Panc1 (cell line): ENCODE measurements around the gene LLGL1. TPM values are rescaled to one million over a fixed set of nuclear protein-coding genes. Genes with fewer than 3 reads are reported as not detected.

ENCODE experiments used
- ATAC-seq: fragments of 200-7000 bp; cut with Tn5 transposase; 2 replicates; pipeline ENCODE4 v1.9.1; 2020; ENCODE audit warnings: mild to moderate bottlenecking, moderate library complexity
- BruUV-seq: library from RNA; stranded (reverse); fragments of 400-500 nt; replicated peaks from 2 replicates; lab custom pipeline; 2021; lab: Mats Ljungman, UMichigan
- CTCF ChIA-PET: fragments of 300-600 bp; sonication (Branson Sonifier 250); formaldehyde crosslinking; loops from one replicate; lab custom pipeline; 2022; ENCODE audit warnings: antibody characterized with exemption; lab: Charles Lee
- POLR2A ChIA-PET: fragments of 300-600 bp; sonication (Branson Sonifier 250); formaldehyde crosslinking; loops from one replicate; lab custom pipeline; 2022; ENCODE audit warnings: antibody characterized with exemption; lab: Charles Lee
- DNase-seq: peaks from one replicate; pipeline ENCODE4 v3.0.0-alpha.2; 2010; ENCODE audit warnings: low read depth, low spot score
- H3K27ac ChIP-seq: 2 replicates; pipeline ENCODE4 v1.5.1; 2011; ENCODE audit warnings: mild to moderate bottlenecking, low read length, inconsistent platforms
- H3K27me3 ChIP-seq: fragments of 200-500 bp; sonication (Bioruptor generic); 2 replicates; pipeline ENCODE4 v1.6.0; 2014; ENCODE audit warnings: low read length, inconsistent platforms; ENCODE audit not compliant: control insufficient read depth, insufficient read depth
- H3K36me3 ChIP-seq: fragments of 200-500 bp; sonication (Bioruptor generic); 2 replicates; pipeline ENCODE4 v1.5.1; 2014; ENCODE audit warnings: inconsistent platforms, mild to moderate bottlenecking, low read length, moderate library complexity; ENCODE audit not compliant: control insufficient read depth, insufficient read depth
- H3K4me1 ChIP-seq: 2 replicates; pipeline ENCODE4 v1.5.1; 2011; ENCODE audit warnings: inconsistent platforms, mild to moderate bottlenecking, low read length, moderate library complexity; ENCODE audit not compliant: control insufficient read depth, insufficient read depth
- H3K4me3 ChIP-seq, 2 experiments: 2 replicates each; pipeline ENCODE4 v1.5.1; 2011 to 2012; ENCODE audit warnings: low read depth in 2 of 2, low read length in 2 of 2, mild to moderate bottlenecking in 2 of 2, inconsistent platforms in 1 of 2, moderate library complexity in 1 of 2
- H3K9me3 ChIP-seq: fragments of 200-500 bp; sonication (Bioruptor generic); 2 replicates; pipeline ENCODE4 v1.5.1; 2014; ENCODE audit warnings: low read depth, mild to moderate bottlenecking, inconsistent platforms, low read length, moderate library complexity; ENCODE audit not compliant: control insufficient read depth, insufficient read depth
- POLR2AphosphoS5 ChIP-seq: IDR thresholded peaks from 2 replicates; pipeline ENCODE4 v1.6.1; 2012; ENCODE audit warnings: mild to moderate bottlenecking, low read depth, low read length, moderate library complexity
- REST ChIP-seq, 2 experiments: IDR thresholded peaks; 2 replicates each; pipeline ENCODE4 v1.6.1; 2011 to 2012; ENCODE audit warnings: low read depth in 2 of 2, control low read depth in 1 of 2, low read length in 1 of 2, mild to moderate bottlenecking in 1 of 2, moderate library complexity in 1 of 2; ENCODE audit not compliant: insufficient read depth in 1 of 2
- SIN3A ChIP-seq: IDR thresholded peaks from 2 replicates; pipeline ENCODE4 v1.6.1; 2012; ENCODE audit warnings: low read depth, mild to moderate bottlenecking, low read length, moderate library complexity, borderline replicate concordance; ENCODE audit not compliant: insufficient read depth
- TCF7L2 ChIP-seq: IDR thresholded peaks from 2 replicates; pipeline ENCODE4 v1.6.1; 2011; ENCODE audit warnings: mild to moderate bottlenecking, low read depth, low read length, inconsistent platforms
- in situ Hi-C: cut with HindIII; loops from 2 replicates; pipeline ENCODE4 v1.10.0; 2016; ENCODE audit warnings: low sequenced_read_pairs, low pct_unique_long_range_greater_than_20kb
- intact Hi-C: fragments of 100-400 bp; cut with micrococcal nuclease; formaldehyde crosslinking; loops from one replicate; pipeline ENCODE4 v1.10.0; 2022; ENCODE audit not compliant: unreplicated experiment
- total RNA-seq: library from RNA; stranded (reverse); gene quantifications from one replicate; pipeline ENCODE4 v1.2.1, GENCODE V29; 2021; ENCODE audit not compliant: unreplicated experiment
- TF ChIP-seq, protein P1 (sequence below): fragments of 450-650 bp; IDR thresholded peaks from 2 replicates; pipeline ENCODE4 v1.5.1; 2017; ENCODE audit warnings: mild to moderate bottlenecking

The LLGL1 gene
- total RNA-seq, 1 experiment from 2014 or later, result 18.4 TPM

GRCh38 chr17:18280249-18280648 lies 54.8 kb downstream of the LLGL1 start:
- no peak overlapping the region for H3K4me3 ChIP-seq
- no peak overlapping the region for H3K27ac ChIP-seq
- ATAC-seq (no peak), DNase-seq (no peak)
- peaks cover 7% of the 10 kb centered on the region for H3K36me3 ChIP-seq
- no peaks in the 10 kb centered on the region for H3K27me3 ChIP-seq
- TF ChIP-seq, protein P1, sequence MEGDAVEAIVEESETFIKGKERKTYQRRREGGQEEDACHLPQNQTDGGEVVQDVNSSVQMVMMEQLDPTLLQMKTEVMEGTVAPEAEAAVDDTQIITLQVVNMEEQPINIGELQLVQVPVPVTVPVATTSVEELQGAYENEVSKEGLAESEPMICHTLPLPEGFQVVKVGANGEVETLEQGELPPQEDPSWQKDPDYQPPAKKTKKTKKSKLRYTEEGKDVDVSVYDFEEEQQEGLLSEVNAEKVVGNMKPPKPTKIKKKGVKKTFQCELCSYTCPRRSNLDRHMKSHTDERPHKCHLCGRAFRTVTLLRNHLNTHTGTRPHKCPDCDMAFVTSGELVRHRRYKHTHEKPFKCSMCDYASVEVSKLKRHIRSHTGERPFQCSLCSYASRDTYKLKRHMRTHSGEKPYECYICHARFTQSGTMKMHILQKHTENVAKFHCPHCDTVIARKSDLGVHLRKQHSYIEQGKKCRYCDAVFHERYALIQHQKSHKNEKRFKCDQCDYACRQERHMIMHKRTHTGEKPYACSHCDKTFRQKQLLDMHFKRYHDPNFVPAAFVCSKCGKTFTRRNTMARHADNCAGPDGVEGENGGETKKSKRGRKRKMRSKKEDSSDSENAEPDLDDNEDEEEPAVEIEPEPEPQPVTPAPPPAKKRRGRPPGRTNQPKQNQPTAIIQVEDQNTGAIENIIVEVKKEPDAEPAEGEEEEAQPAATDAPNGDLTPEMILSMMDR, result no peak
- no peak for TF ChIP-seq TCF7L2
- no peak for TF ChIP-seq REST (IDR thresholded peaks at IDR 0.05; ENCODE audit: insufficient read depth in 1 of 2, low read depth in 2 of 2, low read length in 1 of 2)
- TF ChIP-seq POLR2AphosphoS5, result no peak
- no peak for TF ChIP-seq SIN3A
- intact Hi-C loops, result no loop called here
- ChIA-PET POLR2A (no interaction called here), CTCF (no interaction called here)
- in situ Hi-C loops, result no loop called here
- BruUV-seq, result no TSS peak
- H3K9me3 ChIP-seq, result no peaks in the 10 kb centered on the region
- H3K4me1 ChIP-seq, result no peaks in the 10 kb centered on the region

- Histone ChIP-seq H3K9me3 (no peaks in the 10 kb centered on the region), H3K36me3 (peaks cover 7% of the 10 kb centered on the region)
- in situ Hi-C loops, result no loop called here
Measured at GRCh38 chr17:18280766-18281371, 55.4 kb downstream of the LLGL1 start.

More at GRCh38 chr17:18280766-18281371, 55.4 kb downstream of the LLGL1 start:
- Histone ChIP-seq H3K4me1 (no peaks in the 10 kb centered on the region), H3K4me3 (no peak overlapping the region), H3K27me3 (no peaks in the 10 kb centered on the region), H3K27ac (no peak overlapping the region)
- TF ChIP-seq POLR2AphosphoS5 (no peak), REST (IDR thresholded peaks at IDR 0.05; ENCODE audit: insufficient read depth in 1 of 2, low read depth in 2 of 2, low read length in 1 of 2) (no peak), TCF7L2 (no peak), SIN3A (no peak)
- TF ChIP-seq, protein P1, result no peak
- DNase-seq (no peak), ATAC-seq (no peak)
- no TSS peak for BruUV-seq
- intact Hi-C loops, result no loop called here
- POLR2A ChIA-PET, result no interaction called here
- CTCF ChIA-PET, result no interaction called here
